GM03348 (cell line): ENCODE data around the gene CSF1.

Experiments
- DNase-seq: peaks from one replicate; pipeline ENCODE4 v3.0.0; 2012; ENCODE audit warnings: low spot score

CSF1 gene

GRCh38 chr1:109978761-109979488 lies 68.3 kb downstream of the CSF1 start:
- DNase-seq = no peak

- DNase-seq = peak; percentile 61
Measured at GRCh38 chr1:109979489-109980091, 68.9 kb downstream of the CSF1 start.
